Dedifferentiated amniotic fluid mesenchymal stem cell (primary cell): ENCODE measurements around the gene MRPL33.

Experiments used
- DNase-seq: peaks from one replicate; pipeline ENCODE4 v3.0.0-alpha.2; 2016; ENCODE audit errors: extremely low spot score

The MRPL33 gene

DNA sequence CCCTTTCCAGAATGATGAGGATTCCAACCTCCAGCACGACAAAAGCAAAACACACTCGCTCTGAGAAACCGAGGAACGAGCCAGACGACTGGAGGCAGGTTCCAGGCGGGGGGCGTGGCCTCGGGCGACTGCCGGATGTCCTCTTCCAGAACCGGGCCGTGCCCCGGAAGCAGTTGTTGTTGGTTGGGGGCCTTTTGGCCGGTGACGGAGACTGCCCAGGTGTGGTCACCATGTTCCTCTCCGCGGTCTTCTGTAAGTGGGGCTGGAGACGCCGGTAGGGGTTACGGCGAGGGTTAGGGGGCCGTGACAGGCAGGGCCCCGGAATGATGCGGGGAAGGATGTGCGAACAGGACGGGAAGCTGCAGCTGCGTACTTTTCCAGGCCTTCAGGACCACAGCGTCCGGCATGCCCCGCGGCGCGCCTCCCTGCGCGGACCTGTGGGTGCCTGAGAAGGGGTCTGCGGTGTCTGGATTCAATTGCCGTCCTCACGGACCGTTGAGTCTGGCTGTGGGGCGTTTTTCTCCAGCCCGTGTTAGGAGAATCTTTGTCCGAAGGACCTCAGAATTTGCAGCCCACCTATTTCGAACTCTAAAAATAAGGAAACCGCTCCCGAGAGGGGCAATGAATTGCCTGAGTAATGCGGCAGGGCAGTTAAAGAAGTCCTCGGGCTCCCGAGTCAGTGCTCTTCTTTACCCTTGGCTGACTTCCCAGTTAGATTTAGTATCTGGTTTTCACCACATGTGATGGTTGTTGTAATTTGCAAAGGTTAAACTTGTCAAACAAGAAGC is at the start of gene MRPL33:
MRPL33 (plus strand) TSS at position 172 of the 788 bp plus-strand sequence; CDS start at position 231, 59 bp downstream.
- DNase-seq: peak; percentile 89

GRCh38 chr2:27721884-27722485 is 49.5 kb upstream of the MRPL33 start:
- DNase-seq: no peak

DNA sequence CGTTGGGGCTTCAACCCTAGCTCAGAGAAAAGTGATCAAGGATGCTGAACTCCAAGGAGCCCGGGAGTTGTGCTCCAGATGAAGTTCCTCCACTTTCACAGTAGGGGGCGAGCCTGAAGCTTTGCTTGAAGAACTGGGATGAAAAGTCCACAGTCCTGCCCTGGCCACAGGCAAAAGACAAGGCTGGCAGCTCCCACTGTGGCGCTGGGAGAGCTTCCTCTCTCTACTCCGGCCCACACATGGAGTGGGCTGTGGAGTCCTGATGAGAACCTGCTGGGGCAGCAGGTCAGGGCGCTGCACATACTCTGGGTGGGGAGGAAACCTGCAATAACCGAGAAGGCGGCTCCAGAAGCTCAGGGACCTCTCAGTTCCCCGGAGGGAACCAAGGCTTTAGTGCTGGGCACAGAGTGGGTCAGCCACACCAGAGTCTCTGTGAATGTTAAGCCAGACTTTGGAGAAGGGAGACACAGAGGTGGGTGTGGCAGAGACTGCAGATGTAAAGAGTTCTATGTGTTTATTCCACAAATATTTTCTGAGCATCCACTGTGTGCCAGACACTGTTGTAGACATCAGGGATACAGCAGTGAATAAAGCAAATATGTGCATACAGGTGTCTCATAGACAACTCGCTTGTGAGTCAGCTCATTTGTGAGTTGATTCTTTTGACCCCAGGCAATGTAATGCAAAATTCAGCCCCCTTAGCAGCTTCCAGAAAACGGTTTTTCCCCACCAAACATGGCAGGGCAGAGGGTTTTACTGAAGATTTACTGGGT is 48.0 kb upstream of the MRPL33 start:
- DNase-seq: peak; percentile 76

GRCh38 chr2:27724191-27724590 is 47.3 kb upstream of the MRPL33 start:
- DNase-seq: no peak

DNA sequence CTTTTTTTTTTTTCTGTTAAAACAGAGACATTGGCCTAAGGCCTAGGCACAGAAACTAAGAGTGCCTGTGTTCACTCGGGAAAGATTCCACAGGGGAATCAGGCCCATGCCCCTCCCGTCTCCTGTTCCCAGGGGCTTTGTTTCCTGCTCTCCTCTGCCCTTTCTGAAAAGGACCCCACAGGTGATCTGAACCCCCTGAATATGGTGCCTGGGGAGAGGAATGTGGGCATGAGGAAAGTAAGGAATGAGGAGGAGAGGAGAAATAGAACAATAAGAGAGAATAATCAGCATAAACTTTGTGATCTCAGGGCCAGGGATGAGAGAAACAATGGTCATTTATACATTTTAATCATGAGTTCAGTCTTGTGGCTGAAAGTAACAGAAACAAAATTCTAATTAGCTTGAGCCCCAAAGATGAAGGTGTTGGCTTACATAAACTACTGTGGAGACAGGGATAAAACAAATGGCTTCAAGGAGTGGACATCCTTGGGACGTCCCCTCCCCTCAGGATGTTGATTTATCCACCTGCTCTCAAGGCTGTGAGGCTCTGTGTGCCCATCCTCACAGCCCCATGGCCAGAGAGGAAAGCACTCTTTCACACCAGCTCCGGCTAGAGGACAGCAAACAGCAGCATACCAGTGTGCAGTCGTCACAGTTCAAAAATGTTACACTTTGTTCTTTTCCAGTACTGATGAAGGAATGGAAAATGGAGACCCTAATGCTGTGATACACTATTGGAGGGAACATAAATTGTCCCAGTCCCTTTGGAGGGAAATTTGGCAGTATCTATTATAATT is 46.4 kb upstream of the MRPL33 start:
- no peak for DNase-seq

DNA sequence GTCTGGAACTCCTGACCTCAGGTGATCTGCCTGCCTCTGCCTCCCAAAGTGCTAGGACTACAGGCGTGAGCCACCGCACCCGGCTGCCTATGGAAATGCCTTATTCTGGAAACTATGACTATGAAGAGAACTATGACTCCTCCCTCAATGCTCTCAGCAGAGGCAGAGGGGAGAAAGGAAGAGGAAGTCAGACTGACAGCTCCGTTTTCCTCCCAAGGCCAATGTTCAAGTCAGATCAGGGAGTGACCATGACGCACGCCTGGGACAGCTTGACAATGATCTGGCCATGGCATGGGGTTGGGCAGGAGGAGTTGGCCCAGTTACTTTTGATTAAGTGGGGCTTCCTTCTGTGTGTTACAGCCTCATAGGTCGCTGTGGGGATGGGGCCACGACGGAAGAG is 44.3 kb upstream of the MRPL33 start:
- no peak for DNase-seq

GRCh38 chr2:27728081-27728858 is 43.2 kb upstream of the MRPL33 start:
- no peak for DNase-seq

- no peak for DNase-seq
Measured at GRCh38 chr2:27729198-27729597, 42.3 kb upstream of the MRPL33 start.

DNA sequence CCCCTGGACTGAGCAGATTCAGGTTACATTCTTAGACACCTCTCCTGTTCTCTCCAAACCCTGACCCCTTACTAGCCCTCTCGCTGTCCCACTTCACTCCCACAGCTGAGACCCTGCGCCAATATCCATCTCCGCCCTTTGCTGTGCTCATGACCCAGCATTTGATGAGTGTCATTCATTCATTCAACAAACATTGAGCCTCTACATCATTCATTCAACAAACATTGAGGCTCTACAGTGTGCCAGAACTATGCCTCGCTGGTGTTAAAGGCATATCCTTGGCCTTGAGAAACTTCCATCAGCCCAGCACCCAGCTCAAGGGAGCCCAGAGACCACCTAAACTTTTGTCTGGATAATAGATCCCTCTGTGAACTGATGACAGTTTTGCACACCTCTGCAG is 41.9 kb upstream of the MRPL33 start:
- DNase-seq: no peak

GRCh38 chr2:27730261-27730662 is 41.3 kb upstream of the MRPL33 start:
- no peak for DNase-seq

DNA sequence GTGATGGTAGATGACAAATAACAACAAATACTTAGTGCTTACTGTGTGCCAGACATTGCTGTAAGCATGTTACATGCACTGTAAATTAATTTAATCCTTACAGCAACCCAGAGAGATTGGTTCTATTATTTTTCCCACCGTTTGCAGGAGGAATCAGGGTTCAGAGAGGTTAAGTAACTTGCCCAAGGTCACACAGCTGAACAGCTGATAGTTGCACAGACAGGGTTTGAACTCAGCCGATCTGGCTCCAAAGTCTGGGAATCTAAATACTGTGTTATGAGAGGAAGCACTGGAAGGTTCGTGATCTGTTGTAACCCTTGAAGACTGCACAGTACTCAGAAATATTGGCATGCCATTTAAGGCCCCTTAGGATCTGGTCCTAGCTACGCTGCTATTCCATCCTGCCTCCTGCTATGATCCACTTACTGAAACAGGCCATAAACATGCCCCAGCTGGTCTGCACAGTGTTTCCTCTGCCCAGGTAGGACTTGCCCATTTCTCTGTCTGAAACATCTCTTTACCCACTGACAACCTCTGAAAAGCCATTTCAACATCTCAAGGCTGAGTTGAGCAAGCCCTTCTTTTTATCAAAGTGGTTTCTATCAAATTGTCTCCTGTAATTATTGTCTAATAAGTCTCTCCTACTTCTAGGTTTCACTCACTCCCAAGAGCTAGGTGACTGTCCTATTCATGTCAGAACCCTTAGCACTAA is 40.4 kb upstream of the MRPL33 start:
- DNase-seq: no peak

- no peak for DNase-seq
Measured at GRCh38 chr2:27734305-27734704, 37.2 kb upstream of the MRPL33 start.

DNA sequence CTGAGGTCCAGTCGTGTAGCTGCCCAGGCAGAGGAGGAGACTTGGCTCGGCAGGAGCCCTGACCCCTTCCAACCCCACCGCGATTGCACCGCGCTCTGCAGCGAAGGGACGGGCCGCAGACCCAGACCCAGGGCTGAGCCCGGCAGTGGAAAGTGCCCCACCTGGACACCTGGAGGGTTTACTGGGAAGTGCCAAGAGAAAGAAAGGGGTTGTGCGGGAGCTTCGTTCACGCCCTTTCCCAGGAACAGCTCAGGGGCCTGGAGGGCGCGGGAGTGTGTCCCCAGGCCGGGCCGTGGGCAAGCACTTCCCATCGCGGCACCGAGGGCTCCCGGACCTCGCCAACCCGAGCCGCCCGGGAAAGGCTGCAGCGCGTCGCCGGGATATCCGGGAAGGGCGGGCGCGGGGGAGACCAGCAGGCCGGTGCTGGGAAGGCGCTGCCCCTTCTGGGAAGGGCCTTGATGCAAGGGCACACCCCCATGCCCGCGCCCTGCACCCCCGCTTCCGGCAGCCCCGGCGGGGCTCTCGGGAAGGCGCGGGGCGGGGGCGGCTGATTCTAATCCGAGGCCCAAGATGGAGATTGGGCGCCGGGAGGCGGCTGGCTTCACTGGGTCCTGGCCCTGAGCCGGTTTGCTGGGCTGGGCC is 36.1 kb upstream of the MRPL33 start:
- DNase-seq: peak; percentile 18

DNA sequence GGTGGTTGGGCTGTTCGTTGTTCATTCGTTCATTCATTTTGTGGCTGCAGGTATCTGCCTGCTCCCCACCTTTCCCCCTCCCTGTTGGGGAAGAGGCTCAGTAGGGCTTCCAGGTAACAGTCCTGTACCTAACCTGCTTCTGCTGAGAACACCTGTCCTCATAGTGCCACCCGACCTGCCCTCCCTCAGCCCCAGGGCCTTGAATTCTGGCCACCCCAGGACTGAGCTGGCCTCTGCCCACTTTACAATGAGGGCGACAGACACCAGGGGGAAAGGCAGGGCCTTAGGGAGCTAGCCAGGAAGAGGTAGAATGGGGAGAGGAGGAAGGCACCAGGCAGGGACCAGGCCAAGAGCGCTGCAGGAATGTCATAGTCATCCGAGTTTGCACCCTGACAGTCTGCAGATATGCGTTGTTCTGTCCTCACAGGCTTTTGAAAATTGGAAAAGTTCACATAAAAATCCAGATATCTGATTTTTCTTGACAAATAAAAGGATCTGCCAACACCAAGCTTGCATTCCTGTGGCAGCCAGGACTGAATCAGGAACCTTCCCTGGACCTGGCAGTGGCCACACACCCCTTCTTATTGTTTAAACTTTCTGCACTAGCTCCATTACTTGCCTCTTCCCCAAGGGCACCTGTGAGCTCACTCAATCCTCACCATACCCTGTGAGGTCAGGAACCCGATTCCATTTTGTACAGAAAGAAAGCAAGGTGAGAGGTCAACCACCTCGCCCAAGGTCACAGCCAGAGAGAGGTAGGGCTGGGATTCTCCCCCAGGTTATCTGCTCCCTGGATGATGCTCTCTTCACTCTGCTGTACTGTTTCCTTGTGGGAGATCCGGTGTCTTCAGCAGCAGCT is 35.3 kb upstream of the MRPL33 start:
- no peak for DNase-seq

DNA sequence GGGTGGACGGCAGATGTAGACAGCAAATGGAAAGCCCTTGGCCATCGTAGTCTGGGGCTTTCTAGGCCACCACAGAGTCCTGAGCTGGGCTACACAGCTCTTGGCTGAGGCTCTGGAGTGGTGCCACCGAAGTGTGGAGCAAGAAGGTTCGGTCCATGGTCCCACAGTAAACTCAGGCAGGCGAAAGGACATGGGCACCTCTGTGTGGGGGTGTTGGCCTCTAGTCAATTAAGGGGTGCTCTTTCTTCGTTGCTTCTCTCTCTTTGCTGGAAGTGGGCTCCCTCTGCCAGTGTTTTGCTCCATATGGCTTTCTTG is 34.7 kb upstream of the MRPL33 start:
- DNase-seq: no peak

GRCh38 chr2:27737676-27738348 is 33.7 kb upstream of the MRPL33 start:
- DNase-seq: no peak

DNA sequence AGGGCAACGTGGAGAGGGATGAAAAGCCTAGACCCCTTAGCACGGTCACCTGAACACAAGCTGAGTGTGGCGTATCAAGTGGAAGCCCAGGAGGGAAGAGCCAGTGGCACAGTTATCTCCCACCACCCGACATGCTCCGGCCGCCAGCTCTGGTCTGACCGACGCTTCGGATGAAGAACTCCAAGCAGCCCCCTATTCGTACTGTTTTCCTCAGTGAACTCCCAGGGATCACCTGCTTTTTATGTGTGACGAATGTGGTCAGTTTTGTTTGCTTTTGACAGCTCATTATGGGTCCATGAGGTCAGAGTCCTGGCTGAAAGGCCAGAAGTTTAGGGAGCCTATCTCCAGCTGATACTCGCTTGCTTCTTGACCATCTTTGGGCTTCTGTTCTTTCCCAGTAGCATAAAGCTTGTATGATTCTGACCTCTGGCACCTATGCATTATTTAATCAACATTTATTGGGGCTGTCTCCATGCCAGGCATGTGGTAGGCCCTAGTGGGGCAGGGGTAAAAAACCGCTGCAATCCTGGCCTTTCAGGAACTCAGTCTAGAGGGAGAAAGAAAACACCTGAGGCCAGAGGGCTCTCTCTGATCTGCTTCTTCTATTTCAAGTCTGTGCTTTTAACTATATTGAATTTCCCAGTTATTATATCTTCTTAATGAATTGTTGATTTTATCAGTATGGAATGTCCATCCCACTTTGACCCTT is 33.0 kb upstream of the MRPL33 start:
- DNase-seq: no peak

- no peak for DNase-seq
Measured at GRCh38 chr2:27739058-27739373, 32.5 kb upstream of the MRPL33 start.
